Fibroblast of lung (primary cell): ENCODE measurements around the gene SGIP1.

Source experiments
- CTCF ChIP-seq, 2 donors: IDR thresholded peaks in 1 of 2; conservative IDR thresholded peaks in 1 of 2; 1 replicate in 1 of 2; 2 replicates in 1 of 2; pipeline ENCODE4 v1.5.1; 2011 to 2012; ENCODE audit warnings: low read length in 2 of 2, control low read depth in 1 of 2, inconsistent platforms in 1 of 2, low read depth in 1 of 2, mild to moderate bottlenecking in 1 of 2
- EZH2 ChIP-seq: IDR thresholded peaks from 2 replicates; pipeline ENCODE4 v1.5.1; 2012; ENCODE audit warnings: low read length, control low read depth, mild to moderate bottlenecking; ENCODE audit errors: missing control alignments

- TF ChIP-seq CTCF (conservative IDR thresholded peaks at IDR 0.05 in 1 of 2, IDR thresholded peaks at IDR 0.05 in 1 of 2; ENCODE audit: low read depth in 1 of 2, low read length in 2 of 2) = no peak
- no peak for TF ChIP-seq EZH2
These were observed 8.4 kb downstream of the SGIP1 start for GRCh38 chr1:66542314-66542713.
